Tibial artery (tissue), 4 donors: ENCODE results near the gene RAB31.

Experiments used
- DNase-seq, 2 donors: peaks; one replicate each; pipeline ENCODE4 v3.0.0-alpha.2; 2019
- H3K27ac ChIP-seq, 2 donors: fragments of 200-600 bp; sonication (generic) in 1 of 2; 1 replicate in 1 of 2; 2 replicates in 1 of 2; pipeline ENCODE4 v1.5.1; 2018 to 2019; ENCODE audit warnings: mild to moderate bottlenecking in 1 of 2
- H3K27me3 ChIP-seq, 2 donors: fragments of 200-600 bp; sonication (generic) in 1 of 2; one replicate each; pipeline versions ENCODE4 v1.5.1 to v1.6.0; 2016 to 2019
- H3K36me3 ChIP-seq, 3 donors: fragments of 200-600 bp; sonication (generic) in 2 of 3; one replicate each; pipeline ENCODE4 v1.5.1; 2016 to 2019; ENCODE audit warnings: mild to moderate bottlenecking in 2 of 3
- H3K4me1 ChIP-seq, 4 donors: fragments of 200-600 bp; sonication (generic) in 2 of 4; 1 replicate in 3 of 4; 2 replicates in 1 of 4; pipeline ENCODE4 v1.5.1; 2016 to 2019
- H3K4me3 ChIP-seq, 2 donors: fragments of 200-600 bp; sonication (generic) in 1 of 2; 1 replicate in 1 of 2; 2 replicates in 1 of 2; pipeline ENCODE4 v1.5.1; 2018 to 2019; ENCODE audit warnings: mild to moderate bottlenecking in 2 of 2
- H3K9me3 ChIP-seq, 3 donors: fragments of 200-600 bp; sonication (generic) in 1 of 3; one replicate each; pipeline ENCODE4 v1.5.1; 2016 to 2019
- CTCF ChIP-seq, 2 experiments: fragments of 200-600 bp in 1 of 2; fragments of 450-650 bp in 1 of 2; IDR thresholded peaks; one replicate each; pipeline ENCODE4 v1.5.1; 2017 to 2019; ENCODE audit warnings: antibody characterized with exemption in 2 of 2, mild to moderate bottlenecking in 1 of 2, moderate library complexity in 1 of 2
- intact Hi-C: fragments of 100-400 bp; cut with DNase I; formaldehyde crosslinking; loops from one replicate; pipeline ENCODE4 v1.15.0; 2023; ENCODE audit warnings: low total_unique reads

RAB31 gene

GRCh38 chr18:9846162-9846925, 138.2 kb downstream of the RAB31 start:
- Histone ChIP-seq H3K36me3 (peaks cover 0 to 12% (median 4%) of the 10 kb centered on the region in 3 donors), H3K27me3 (no peaks in the 10 kb centered on the region), H3K27ac (peak overlapping the region; percentile 39 to 42), H3K9me3 (no peaks in the 10 kb centered on the region), H3K4me1 (peaks cover 0 to 49% (median 14%) of the 10 kb centered on the region in 4 donors), H3K4me3 (no peak overlapping the region)
- intact Hi-C loops, result no loop called here
- TF ChIP-seq CTCF (IDR thresholded peaks at IDR 0.05), result no peak
- DNase-seq, result no peak

- H3K4me3 ChIP-seq, result no peak overlapping the region
- DNase-seq, result no peak
- intact Hi-C loops, result no loop called here
- no peaks in the 10 kb centered on the region for H3K9me3 ChIP-seq
- H3K4me1 ChIP-seq, result peaks cover 0 to 43% (median 10%) of the 10 kb centered on the region in 4 donors
- no peaks in the 10 kb centered on the region for H3K27me3 ChIP-seq
- no peak for TF ChIP-seq CTCF (IDR thresholded peaks at IDR 0.05)
- no peak overlapping the region for H3K27ac ChIP-seq
- H3K36me3 ChIP-seq, result peaks cover 0 to 12% (median 4%) of the 10 kb centered on the region in 3 donors
Observed at GRCh38 chr18:9848170-9848879, 140.2 kb downstream of the RAB31 start.

GRCh38 chr18:9849407-9850283, 141.5 kb downstream of the RAB31 start:
- no peak overlapping the region for H3K4me3 ChIP-seq
- intact Hi-C loops, result no loop called here
- no peak for TF ChIP-seq CTCF (IDR thresholded peaks at IDR 0.05)

DNA sequence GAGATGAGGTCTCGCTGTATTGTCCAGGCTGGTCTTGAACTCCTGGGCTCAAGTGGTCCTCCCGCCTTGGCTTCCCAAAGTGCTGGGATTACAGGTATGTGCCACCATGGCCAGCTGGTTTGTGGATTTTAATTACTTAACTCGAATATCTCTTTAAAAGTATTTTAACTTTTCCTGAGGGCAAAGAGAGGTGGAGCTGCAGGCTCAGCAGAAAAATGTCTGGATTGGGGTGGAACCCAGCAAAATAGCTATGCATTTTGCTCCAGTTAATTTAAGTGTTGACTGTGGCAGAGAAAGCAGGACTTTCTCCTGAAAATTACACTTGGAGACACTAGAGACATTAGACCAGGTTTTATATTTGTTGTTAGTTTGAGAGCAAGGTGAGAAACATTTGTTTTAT, 142.2 kb downstream of the RAB31 start:
- Histone ChIP-seq H3K9me3 (no peaks in the 10 kb centered on the region), H3K36me3 (peaks cover 0 to 12% (median 4%) of the 10 kb centered on the region in 3 donors), H3K27me3 (no peaks in the 10 kb centered on the region), H3K27ac (no peak overlapping the region), H3K4me3 (no peak overlapping the region), H3K4me1 (peaks cover 0 to 60% (median 20%) of the 10 kb centered on the region in 4 donors)
- intact Hi-C loops, result no loop called here
- DNase-seq, result no peak
- no peak for TF ChIP-seq CTCF (IDR thresholded peaks at IDR 0.05)

More at GRCh38 chr18:9849407-9850283, 141.5 kb downstream of the RAB31 start:
- no peaks in the 10 kb centered on the region for H3K9me3 ChIP-seq
- peaks cover 0 to 12% (median 4%) of the 10 kb centered on the region in 3 donors for H3K36me3 ChIP-seq
- DNase-seq, result peak; percentile 55 to 80
- H3K27me3 ChIP-seq, result no peaks in the 10 kb centered on the region
- peaks cover 0 to 55% (median 16%) of the 10 kb centered on the region in 4 donors for H3K4me1 ChIP-seq
- H3K27ac ChIP-seq, result no peak overlapping the region

- H3K9me3 ChIP-seq, result no peaks in the 10 kb centered on the region
- no peak for DNase-seq
- H3K36me3 ChIP-seq, result peaks cover 0 to 12% (median 4%) of the 10 kb centered on the region in 3 donors
- intact Hi-C loops, result no loop called here
- no peak for TF ChIP-seq CTCF (IDR thresholded peaks at IDR 0.05)
- H3K4me3 ChIP-seq, result no peak overlapping the region
- no peaks in the 10 kb centered on the region for H3K27me3 ChIP-seq
- H3K27ac ChIP-seq, result no peak overlapping the region
- peaks cover 0 to 62% (median 27%) of the 10 kb centered on the region in 4 donors for H3K4me1 ChIP-seq
Observed at GRCh38 chr18:9851511-9851910, 143.4 kb downstream of the RAB31 start.
